CD14-positive monocyte (primary cell): Measurements from ENCODE around the gene SERPINE1. TPM values are rescaled to one million over a fixed set of nuclear protein-coding genes. Genes with fewer than 3 reads are reported as not detected.

Experiments used
- DNase-seq, 3 donors: peaks; one replicate each; pipeline ENCODE4 v3.0.0-alpha.2; 2011 to 2022
- H2AFZ ChIP-seq: 2 replicates; pipeline ENCODE4 v1.6.0; 2012; ENCODE audit warnings: mild to moderate bottlenecking, low read depth, low read length, inconsistent platforms; ENCODE audit not compliant: insufficient read depth, poor library complexity, severe bottlenecking
- H3K27ac ChIP-seq, 2 donors: 1 replicate in 1 of 2; 2 replicates in 1 of 2; pipeline ENCODE4 v1.5.1; 2012 to 2013; ENCODE audit warnings: low read length in 2 of 2, control low read depth in 1 of 2, inconsistent platforms in 1 of 2, low read depth in 1 of 2, mild to moderate bottlenecking in 1 of 2
- H3K27me3 ChIP-seq, 2 donors: one replicate each; pipeline versions ENCODE4 v1.6.0 to v1.6.1; 2011 to 2013; ENCODE audit warnings: low read length in 2 of 2; ENCODE audit not compliant: control insufficient read depth in 2 of 2, insufficient read depth in 2 of 2
- H3K36me3 ChIP-seq, 2 donors: replicated peaks in 1 of 2; 1 replicate in 1 of 2; 2 replicates in 1 of 2; pipeline versions ENCODE4 v1.5.1 to v1.6.1; 2012 to 2013; ENCODE audit warnings: low read length in 2 of 2, control low read depth in 1 of 2, inconsistent platforms in 1 of 2, mild to moderate bottlenecking in 1 of 2; ENCODE audit not compliant: insufficient read depth in 2 of 2, control insufficient read depth in 1 of 2
- H3K4me1 ChIP-seq, 2 donors: 1 replicate in 1 of 2; 2 replicates in 1 of 2; pipeline versions ENCODE4 v1.5.1 to v1.6.1; 2012 to 2013; ENCODE audit warnings: low read length in 2 of 2, control low read depth in 1 of 2, inconsistent platforms in 1 of 2, mild to moderate bottlenecking in 1 of 2, moderate library complexity in 1 of 2; ENCODE audit not compliant: insufficient read depth in 2 of 2, control insufficient read depth in 1 of 2
- H3K4me2 ChIP-seq: replicated peaks from 2 replicates; pipeline ENCODE3; 2012; ENCODE audit warnings: low read length, moderate library complexity, mild to moderate bottlenecking; ENCODE audit not compliant: poor library complexity, severe bottlenecking; ENCODE audit errors: extremely low read depth
- H3K4me3 ChIP-seq, 3 experiments: fragments of 200-600 bp in 1 of 3; sonication (generic) in 1 of 3; replicated peaks in 1 of 3; 1 replicate in 2 of 3; 2 replicates in 1 of 3; pipeline ENCODE4 v1.5.1; 2011 to 2013; ENCODE audit warnings: low read length in 3 of 3, mild to moderate bottlenecking in 3 of 3, control low read depth in 2 of 3, low read depth in 2 of 3, inconsistent platforms in 1 of 3, moderate library complexity in 1 of 3
- H3K79me2 ChIP-seq: 2 replicates; pipeline ENCODE4 v1.6.0; 2012; ENCODE audit warnings: mild to moderate bottlenecking, control low read depth, inconsistent platforms, low read length, moderate library complexity; ENCODE audit not compliant: insufficient read depth
- H3K9ac ChIP-seq: 2 replicates; pipeline ENCODE4 v1.6.0; 2017; ENCODE audit warnings: low read length, mild to moderate bottlenecking; ENCODE audit not compliant: insufficient read depth, poor library complexity, severe bottlenecking
- H3K9me3 ChIP-seq, 2 donors: replicated peaks in 1 of 2; 1 replicate in 1 of 2; 2 replicates in 1 of 2; pipeline versions ENCODE4 v1.5.1 to v1.6.1; 2012 to 2013; ENCODE audit warnings: low read length in 2 of 2, control low read depth in 1 of 2; ENCODE audit not compliant: control insufficient read depth in 1 of 2, insufficient read depth in 1 of 2
- H4K20me1 ChIP-seq: 2 replicates; pipeline ENCODE4 v1.6.0; 2012; ENCODE audit warnings: mild to moderate bottlenecking, low read length, control low read depth, moderate library complexity; ENCODE audit not compliant: insufficient read depth
- H3K27ac Mint-ChIP-seq, 7 donors: one replicate each; pipeline ENCODE4 v1.8.0; 2020; ENCODE audit warnings: mild to moderate bottlenecking in 7 of 7, mixed read lengths in 7 of 7, moderate library complexity in 6 of 7, inconsistent platforms in 2 of 7
- H3K27me3 Mint-ChIP-seq, 3 donors: one replicate each; pipeline ENCODE4 v1.8.0; 2021 to 2022; ENCODE audit warnings: low read depth in 3 of 3, mild to moderate bottlenecking in 3 of 3, mixed read lengths in 3 of 3, moderate library complexity in 3 of 3, inconsistent platforms in 1 of 3
- H3K36me3 Mint-ChIP-seq, 2 donors: one replicate each; pipeline ENCODE4 v1.8.0; 2020; ENCODE audit warnings: mixed read lengths in 2 of 2, inconsistent platforms in 1 of 2, mild to moderate bottlenecking in 1 of 2
- H3K4me1 Mint-ChIP-seq: one replicate; pipeline ENCODE4 v1.8.0; 2020; ENCODE audit warnings: mild to moderate bottlenecking, mixed read lengths
- H3K4me3 Mint-ChIP-seq, 2 donors: one replicate each; pipeline ENCODE4 v1.8.0; 2020; ENCODE audit warnings: mild to moderate bottlenecking in 2 of 2, mixed read lengths in 2 of 2, moderate library complexity in 1 of 2
- H3K9me3 Mint-ChIP-seq, 7 donors: one replicate each; pipeline ENCODE4 v1.8.0; 2020 to 2022; ENCODE audit warnings: mixed read lengths in 7 of 7, mild to moderate bottlenecking in 6 of 7, moderate library complexity in 6 of 7, inconsistent platforms in 2 of 7
- CTCF ChIP-seq: fragments of 200-600 bp; IDR thresholded peaks from one replicate; pipeline ENCODE4 v1.8.0; 2022; ENCODE audit warnings: antibody characterized with exemption, mild to moderate bottlenecking
- WGBS: methylation state at CpG from one replicate; pipeline ENCODE4 v1.1.5; 2013; ENCODE audit warnings: missing lambda C conversion rate; ENCODE audit not compliant: insufficient coverage; 5-methylcytosine and 5-hydroxymethylcytosine counted together
- intact Hi-C, 2 donors: fragments of 100-400 bp; cut with micrococcal nuclease; formaldehyde crosslinking; loops; one replicate each; pipeline versions ENCODE4 v1.15.0 to v1.15.1; 2023
- polyA plus RNA-seq, 3 donors: library from polyadenylated mRNA; depleted of rRNA in 1 of 3; unstranded in 2 of 3; stranded (reverse) in 1 of 3; fragments of 300-500 nt in 2 of 3; fragments of >200 nt in 1 of 3; fragmentation: Illumina TruSeq in 2 of 3; gene quantifications; 1 replicate in 2 of 3; 2 replicates in 1 of 3; pipeline ENCODE4 v1.2.3, GENCODE V29; 2012 to 2021

Gene SERPINE1
- polyA plus RNA-seq, 3 donors: 0.07 to 0.21 (median 0.16) TPM

GRCh38 chr7:101125989-101126650 lies 784 bp upstream of the SERPINE1 start:
- H2AFZ ChIP-seq: peak overlapping the region; percentile 19
- peaks cover 4 to 26% of the 10 kb centered on the region in 2 donors for H3K27me3 ChIP-seq
- no peaks in the 10 kb centered on the region for H3K79me2 ChIP-seq
- no peaks in the 10 kb centered on the region for H3K9me3 ChIP-seq
- no peak overlapping the region for H3K27ac ChIP-seq
- peak overlapping the region in 4 of 7 donors; percentile 0 to 62 (median 34) for H3K27ac Mint-ChIP-seq
- peak overlapping the region; percentile 19 for H3K4me2 ChIP-seq
- no peaks in the 10 kb centered on the region for H3K9me3 Mint-ChIP-seq
- H3K27me3 Mint-ChIP-seq: peaks cover 32 to 75% (median 53%) of the 10 kb centered on the region in 3 donors
- WGBS: 21% methylated on average over 7 of the region's 15 CpGs
- H3K4me1 ChIP-seq: peaks cover 35 to 42% of the 10 kb centered on the region in 2 donors
- H3K4me3 Mint-ChIP-seq: peak overlapping the region; percentile 24 to 84
- intact Hi-C loops: no loop called here
- H3K4me3 ChIP-seq: no peak overlapping the region
- no peaks in the 10 kb centered on the region for H3K36me3 ChIP-seq
- H3K36me3 Mint-ChIP-seq: peaks cover 0 to 2% of the 10 kb centered on the region in 2 donors
- DNase-seq: peak in 1 of 3 donors; percentile 28
- no peak overlapping the region for H3K9ac ChIP-seq
- H4K20me1 ChIP-seq: no peaks in the 10 kb centered on the region
- TF ChIP-seq CTCF: no peak
- peaks cover 37% of the 10 kb centered on the region for H3K4me1 Mint-ChIP-seq

GRCh38 chr7:101127460-101128039 lies 646 bp downstream of the SERPINE1 start:
- Histone ChIP-seq H3K27ac (no peak overlapping the region), H3K9me3 (no peaks in the 10 kb centered on the region), H3K4me3 (no peak overlapping the region), H3K4me1 (peaks cover 28 to 32% of the 10 kb centered on the region in 2 donors), H3K9ac (no peak overlapping the region), H4K20me1 (no peaks in the 10 kb centered on the region), H3K4me2 (no peak overlapping the region), H3K36me3 (no peaks in the 10 kb centered on the region), H3K79me2 (no peaks in the 10 kb centered on the region), H2AFZ (no peak overlapping the region), H3K27me3 (peaks cover 4 to 26% of the 10 kb centered on the region in 2 donors)
- WGBS: 67% methylated on average over 2 of the region's 3 CpGs
- Mint-ChIP-seq H3K36me3 (peaks cover 0 to 2% of the 10 kb centered on the region in 2 donors), H3K27ac (no peak overlapping the region), H3K4me1 (peaks cover 31% of the 10 kb centered on the region), H3K9me3 (peaks cover 0 to 2% (median 0%) of the 10 kb centered on the region in 7 donors), H3K4me3 (peak overlapping the region in 1 of 2 donors; percentile 84), H3K27me3 (peaks cover 31 to 72% (median 54%) of the 10 kb centered on the region in 3 donors)
- no peak for TF ChIP-seq CTCF
- intact Hi-C loops: no loop called here
- no peak for DNase-seq
